Measurements from ENCODE around the gene DYNLL1.
A peak's percentile ranks its signal among the peaks of the same experiment; 100 is the strongest.

Gene DYNLL1

GRCh38 chr12:120474616-120474960 is 21.3 kb upstream of the DYNLL1 start:
- peak; percentile 65 for DNase-seq (ENCODE audit: low read depth)
- H3K4me3 ChIP-seq (replicated peaks; ENCODE audit: low read depth, low read length), result no peak overlapping the region
- TF ChIP-seq CTCF (IDR thresholded peaks at IDR 0.05; ENCODE audit: low read length, missing control alignments), result no peak

DNA sequence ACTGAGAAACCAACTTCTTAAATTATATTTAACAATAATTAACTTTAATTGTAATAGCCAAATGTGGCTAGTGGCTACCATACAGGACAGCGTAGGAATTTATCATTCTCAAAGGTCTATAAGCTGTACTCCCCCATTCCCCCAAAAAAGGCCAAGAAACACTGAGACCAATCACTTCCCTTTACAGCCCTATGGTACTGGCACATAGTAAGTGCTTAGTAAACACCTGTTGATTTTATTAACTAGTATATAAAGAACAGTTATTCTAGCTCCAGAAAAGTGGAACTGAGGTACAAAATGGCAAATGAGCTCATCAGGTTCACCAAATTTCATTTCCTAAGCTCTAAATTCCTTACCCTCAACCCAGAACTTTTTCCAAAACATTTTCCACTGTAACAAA is 20.3 kb upstream of the DYNLL1 start:
- no peak for TF ChIP-seq CTCF (IDR thresholded peaks at IDR 0.05; ENCODE audit: low read length, missing control alignments)
- no peak overlapping the region for H3K4me3 ChIP-seq (replicated peaks; ENCODE audit: low read depth, low read length)
- DNase-seq (ENCODE audit: low read depth), result no peak

DNA sequence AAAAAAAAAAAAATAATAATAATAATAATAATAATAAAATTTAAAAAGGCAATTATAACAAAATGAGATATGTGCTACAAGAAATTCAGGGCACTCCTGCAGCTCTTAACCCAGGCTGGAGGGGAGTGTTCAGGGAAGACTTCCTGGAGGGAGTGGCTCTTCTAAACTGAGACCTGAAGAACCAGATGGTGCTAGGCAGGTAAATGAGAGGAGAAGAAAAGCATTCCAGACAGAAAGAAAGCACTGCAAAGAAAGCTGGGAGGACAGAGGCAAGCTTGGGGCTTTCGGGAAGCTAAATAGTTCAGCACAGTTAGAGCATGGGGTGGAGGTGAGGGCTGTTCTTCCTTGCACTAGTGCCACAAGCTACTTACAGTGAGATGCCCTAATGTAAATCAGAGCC is 16.5 kb upstream of the DYNLL1 start:
- DNase-seq (ENCODE audit: low read depth), result no peak
- no peak for TF ChIP-seq CTCF (IDR thresholded peaks at IDR 0.05; ENCODE audit: low read length, missing control alignments)
- H3K4me3 ChIP-seq (replicated peaks; ENCODE audit: low read depth, low read length), result no peak overlapping the region

- TF ChIP-seq CTCF (IDR thresholded peaks at IDR 0.05; ENCODE audit: low read length, missing control alignments), result no peak
- H3K4me3 ChIP-seq (replicated peaks; ENCODE audit: low read depth, low read length), result no peak overlapping the region
- no peak for DNase-seq (ENCODE audit: low read depth)
Measured at GRCh38 chr12:120480211-120480610, 15.7 kb upstream of the DYNLL1 start.

GRCh38 chr12:120481022-120481767 is 14.7 kb upstream of the DYNLL1 start:
- DNase-seq (ENCODE audit: low read depth), result no peak
- no peak for TF ChIP-seq CTCF (IDR thresholded peaks at IDR 0.05; ENCODE audit: low read length, missing control alignments)
- H3K4me3 ChIP-seq (replicated peaks; ENCODE audit: low read depth, low read length), result no peak overlapping the region

DNA sequence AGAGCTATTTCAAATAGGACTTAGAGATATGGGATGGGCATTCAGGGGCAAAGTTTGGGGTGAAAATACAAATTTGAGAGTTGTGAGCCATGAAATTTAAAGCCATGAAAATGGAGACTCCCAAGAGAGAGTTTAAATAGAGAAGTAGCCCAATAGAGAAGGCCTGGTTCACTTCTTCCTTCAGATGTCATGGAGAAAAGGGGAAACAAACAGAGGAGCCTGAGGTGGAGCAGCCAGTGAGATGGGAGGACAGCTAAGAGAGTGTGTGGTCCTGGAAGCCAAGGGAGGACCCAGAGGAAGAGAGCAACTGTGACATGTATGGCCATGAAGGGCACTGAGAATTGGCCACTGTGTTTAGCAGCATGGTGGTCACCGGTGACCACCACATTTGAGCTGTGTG is 12.3 kb upstream of the DYNLL1 start:
- H3K4me3 ChIP-seq (replicated peaks; ENCODE audit: low read depth, low read length), result no peak overlapping the region
- TF ChIP-seq CTCF (IDR thresholded peaks at IDR 0.05; ENCODE audit: low read length, missing control alignments), result no peak
- DNase-seq (ENCODE audit: low read depth), result no peak

Data from fibroblast of pulmonary artery (primary cell).